Measurements from ENCODE around the gene DARS1. TPM values are rescaled to one million over a fixed set of nuclear protein-coding genes. Genes with fewer than 3 reads are reported as not detected.
A peak's percentile ranks its signal among the peaks of the same experiment; 100 is the strongest.

Gene DARS1
- total and polyA plus RNA-seq, 8 donors = 29.8 to 49.0 (median 37.4) TPM

- Histone ChIP-seq H3K27me3 (no peaks in the 10 kb centered on the region), H3K4me1 (peaks cover 0 to 3% (median 0%) of the 10 kb centered on the region in 3 donors), H3K36me3 (no peaks in the 10 kb centered on the region), H3K4me3 (no peak overlapping the region), H3K27ac (no peak overlapping the region), H3K9me3 (no peaks in the 10 kb centered on the region)
- ATAC-seq (no peak), FAIRE-seq (no peak), DNase-seq (no peak)
- TF ChIP-seq CTCF (IDR thresholded peaks at IDR 0.05) = no peak
- intact Hi-C loops (cut with DNase I) = no loop called here
- WGBS, 2 donors = 88 to 96% methylated on average over 2 of the region's 2 CpGs
Observed at GRCh38 chr2:135996304-135996703, 10.9 kb upstream of the DARS1 start.

- intact Hi-C loops (cut with DNase I) = no loop called here
- Histone ChIP-seq H3K4me3 (no peak overlapping the region), H3K27ac (no peak overlapping the region), H3K4me1 (peaks cover 0 to 3% (median 0%) of the 10 kb centered on the region in 3 donors), H3K36me3 (no peaks in the 10 kb centered on the region), H3K9me3 (no peaks in the 10 kb centered on the region), H3K27me3 (no peaks in the 10 kb centered on the region)
- no peak for TF ChIP-seq CTCF (IDR thresholded peaks at IDR 0.05)
- ATAC-seq (no peak), FAIRE-seq (no peak), DNase-seq (no peak)
- WGBS, 2 donors = 85 to 88% methylated on average over 3 of the region's 3 CpGs
Observed at GRCh38 chr2:135994281-135994680, 8.9 kb upstream of the DARS1 start.

- intact Hi-C loops (cut with DNase I) = no loop called here
- ATAC-seq (peak in 1 of 4 donors; percentile 35), DNase-seq (no peak), FAIRE-seq (no peak)
- H3K36me3 ChIP-seq = no peaks in the 10 kb centered on the region
- H3K4me3 ChIP-seq = no peak overlapping the region
- TF ChIP-seq CTCF (IDR thresholded peaks at IDR 0.05) = no peak
- peaks cover 0 to 3% (median 0%) of the 10 kb centered on the region in 3 donors for H3K4me1 ChIP-seq
- H3K27me3 ChIP-seq = no peaks in the 10 kb centered on the region
- no peaks in the 10 kb centered on the region for H3K9me3 ChIP-seq
- no peak overlapping the region for H3K27ac ChIP-seq
Observed at GRCh38 chr2:135993421-135993820, 8.0 kb upstream of the DARS1 start.

GRCh38 chr2:135991861-135992260 is 6.4 kb upstream of the DARS1 start:
- TF ChIP-seq CTCF (IDR thresholded peaks at IDR 0.05) = no peak
- no peak overlapping the region for H3K4me3 ChIP-seq

GRCh38 chr2:135987441-135987840 is 2.0 kb upstream of the DARS1 start:
- no peaks in the 10 kb centered on the region for H3K36me3 ChIP-seq
- WGBS, 2 donors = 95 to 96% methylated on average over 2 of the region's 2 CpGs
- H3K27me3 ChIP-seq = no peaks in the 10 kb centered on the region
- H3K27ac ChIP-seq = no peak overlapping the region
- DNase-seq = no peak
- ATAC-seq = no peak
- intact Hi-C loops (cut with DNase I) = no loop called here
- no peak for TF ChIP-seq CTCF (IDR thresholded peaks at IDR 0.05)
- H3K4me3 ChIP-seq = no peak overlapping the region
- H3K4me1 ChIP-seq = peaks cover 5 to 20% (median 14%) of the 10 kb centered on the region in 3 donors
- no peaks in the 10 kb centered on the region for H3K9me3 ChIP-seq
- FAIRE-seq = no peak

More at GRCh38 chr2:135991861-135992260, 6.4 kb upstream of the DARS1 start:
- no peak for ATAC-seq
- Histone ChIP-seq H3K9me3 (no peaks in the 10 kb centered on the region), H3K4me1 (peaks cover 0 to 3% (median 0%) of the 10 kb centered on the region in 3 donors), H3K27me3 (no peaks in the 10 kb centered on the region), H3K27ac (no peak overlapping the region), H3K36me3 (no peaks in the 10 kb centered on the region)
- DNase-seq = no peak
- FAIRE-seq = no peak
- intact Hi-C loops (cut with DNase I) = no loop called here
- whole genome bisulfite sequencing, 2 donors = 90 to 91% methylated on average over 4 of the region's 4 CpGs
